K562 (cell line): ENCODE data around the gene MPI. TPM values are rescaled to one million over a fixed set of nuclear protein-coding genes. Genes with fewer than 3 reads are reported as not detected.

ENCODE experiments used
- BRCA1 ChIP-seq, 2 experiments: fragments of 450-650 bp in 1 of 2; sonication (generic) in 1 of 2; formaldehyde crosslinking in 1 of 2; IDR thresholded peaks; 2 replicates each; pipeline versions ENCODE4 v1.5.0 to v1.6.1; 2017 to 2020; ENCODE audit warnings: mild to moderate bottlenecking in 1 of 2, missing genetic modification reagents in 1 of 2
- FIP1L1 ChIP-seq: fragments of 200-400 bp; formaldehyde crosslinking; IDR thresholded peaks from 2 replicates; pipeline ENCODE4 v1.6.1; 2018; ENCODE audit warnings: mild to moderate bottlenecking, low read depth, low read length; ENCODE audit not compliant: poor library complexity, severe bottlenecking
- HNRNPLL ChIP-seq: fragments of 200-400 bp; formaldehyde crosslinking; IDR thresholded peaks from 2 replicates; pipeline ENCODE4 v1.6.1; 2017; ENCODE audit warnings: low read length, low read depth, mild to moderate bottlenecking; ENCODE audit not compliant: poor library complexity, severe bottlenecking
- SIN3B ChIP-seq: fragments of 450-650 bp; IDR thresholded peaks from 2 replicates; pipeline ENCODE4 v1.6.1; 2017; ENCODE audit warnings: low read depth, mild to moderate bottlenecking, moderate library complexity
- SIX5 ChIP-seq, 2 experiments: IDR thresholded peaks; 2 replicates each; pipeline ENCODE4 v1.6.1; 2011; ENCODE audit warnings: low read length in 2 of 2, borderline replicate concordance in 1 of 2, low read depth in 1 of 2, mild to moderate bottlenecking in 1 of 2, moderate library complexity in 1 of 2; ENCODE audit not compliant: insufficient read depth in 1 of 2
- STAG1 ChIP-seq: sonication (generic); formaldehyde crosslinking; IDR thresholded peaks from 2 replicates; pipeline ENCODE4 v1.5.0; 2020; ENCODE audit warnings: missing genetic modification reagents, borderline replicate concordance
- U2AF1 ChIP-seq: fragments of 200-400 bp; formaldehyde crosslinking; optimal IDR thresholded peaks from 2 replicates; pipeline ENCODE3; 2017; ENCODE audit warnings: mild to moderate bottlenecking, low read depth, low read length, moderate library complexity
- polyA plus RNA-seq, 8 experiments: library from polyadenylated mRNA; depleted of rRNA in 4 of 8; stranded (reverse) in 5 of 8; unstranded in 3 of 8; fragments of >200 nt; fragmentation: Nextera tagmentation in 2 of 8; fragmentation: Illumina TruSeq in 1 of 8; extraction: Ambion mirVana in 2 of 8; extraction: Trizol in 1 of 8; gene quantifications; 2 replicates each; pipeline versions ENCODE4 v1.2.1 to v1.2.3, GENCODE V29; 2011 to 2014; ENCODE audit warnings: inconsistent platforms in 1 of 8, missing spikeins in 1 of 8
- total RNA-seq, 7 experiments: library from RNA; depleted of rRNA in 6 of 7; stranded (reverse); fragments of >200 nt in 6 of 7; fragmentation: Illumina TruSeq in 2 of 7; extraction: Trizol in 2 of 7; gene quantifications; 2 replicates each; pipeline versions ENCODE4 v1.2.1 to v1.2.3, GENCODE V29; 2011 to 2021; ENCODE audit warnings: low replicate concordance in 1 of 7
- TF ChIP-seq, protein P1 (sequence below), 2 experiments: fragments of 450-650 bp; IDR thresholded peaks; 2 replicates each; pipeline ENCODE4 v1.6.1; 2018; ENCODE audit warnings: mild to moderate bottlenecking in 2 of 2, low read depth in 1 of 2; ENCODE audit not compliant: partially characterized antibody in 2 of 2
- TF ChIP-seq, protein P2 (sequence below), 2 experiments: fragments of 450-650 bp; conservative IDR thresholded peaks; 2 replicates each; pipeline ENCODE4 v1.6.1; 2017; ENCODE audit warnings: mild to moderate bottlenecking in 2 of 2, moderate library complexity in 2 of 2
- TF ChIP-seq, protein P3 (sequence below): fragments of 450-650 bp; IDR thresholded peaks from 2 replicates; pipeline ENCODE4 v1.6.1; 2016
- TF ChIP-seq, protein P4 (sequence below): IDR thresholded peaks from 3 replicates; pipeline ENCODE4 v1.6.1; 2011; ENCODE audit warnings: borderline replicate concordance, mild to moderate bottlenecking, moderate library complexity; ENCODE audit not compliant: insufficient read length; ENCODE audit errors: extremely low read depth

Gene MPI
- total and polyA plus RNA-seq, 9 of the 15 experiments (the other 6 are each of a cell fraction or from before 2014, with no cell fraction given), result 30.7 to 105 (median 40.5) TPM

DNA sequence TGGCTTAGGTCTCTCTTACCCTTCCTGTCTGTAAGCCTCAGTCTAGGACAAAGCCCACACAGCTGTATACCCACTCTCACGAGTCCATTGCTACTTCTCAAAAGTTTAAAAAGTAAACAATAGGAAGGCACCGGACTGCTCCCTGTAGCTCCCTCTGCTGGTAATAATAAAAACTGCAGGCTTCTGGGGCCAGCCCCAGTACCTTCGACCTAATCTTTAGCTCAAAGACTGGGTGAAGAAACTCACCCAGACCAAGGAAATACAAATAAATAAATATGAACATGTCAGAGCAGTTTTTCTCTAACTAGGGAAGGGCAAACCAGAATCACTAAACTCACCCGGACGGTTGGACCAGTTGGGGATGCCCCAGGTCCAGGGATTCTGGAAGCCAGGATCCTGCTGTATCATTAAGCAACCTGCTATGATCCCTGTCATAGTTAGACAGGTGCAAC is 11.8 kb downstream of the MPI start (continued):
- TF ChIP-seq, protein P1, sequence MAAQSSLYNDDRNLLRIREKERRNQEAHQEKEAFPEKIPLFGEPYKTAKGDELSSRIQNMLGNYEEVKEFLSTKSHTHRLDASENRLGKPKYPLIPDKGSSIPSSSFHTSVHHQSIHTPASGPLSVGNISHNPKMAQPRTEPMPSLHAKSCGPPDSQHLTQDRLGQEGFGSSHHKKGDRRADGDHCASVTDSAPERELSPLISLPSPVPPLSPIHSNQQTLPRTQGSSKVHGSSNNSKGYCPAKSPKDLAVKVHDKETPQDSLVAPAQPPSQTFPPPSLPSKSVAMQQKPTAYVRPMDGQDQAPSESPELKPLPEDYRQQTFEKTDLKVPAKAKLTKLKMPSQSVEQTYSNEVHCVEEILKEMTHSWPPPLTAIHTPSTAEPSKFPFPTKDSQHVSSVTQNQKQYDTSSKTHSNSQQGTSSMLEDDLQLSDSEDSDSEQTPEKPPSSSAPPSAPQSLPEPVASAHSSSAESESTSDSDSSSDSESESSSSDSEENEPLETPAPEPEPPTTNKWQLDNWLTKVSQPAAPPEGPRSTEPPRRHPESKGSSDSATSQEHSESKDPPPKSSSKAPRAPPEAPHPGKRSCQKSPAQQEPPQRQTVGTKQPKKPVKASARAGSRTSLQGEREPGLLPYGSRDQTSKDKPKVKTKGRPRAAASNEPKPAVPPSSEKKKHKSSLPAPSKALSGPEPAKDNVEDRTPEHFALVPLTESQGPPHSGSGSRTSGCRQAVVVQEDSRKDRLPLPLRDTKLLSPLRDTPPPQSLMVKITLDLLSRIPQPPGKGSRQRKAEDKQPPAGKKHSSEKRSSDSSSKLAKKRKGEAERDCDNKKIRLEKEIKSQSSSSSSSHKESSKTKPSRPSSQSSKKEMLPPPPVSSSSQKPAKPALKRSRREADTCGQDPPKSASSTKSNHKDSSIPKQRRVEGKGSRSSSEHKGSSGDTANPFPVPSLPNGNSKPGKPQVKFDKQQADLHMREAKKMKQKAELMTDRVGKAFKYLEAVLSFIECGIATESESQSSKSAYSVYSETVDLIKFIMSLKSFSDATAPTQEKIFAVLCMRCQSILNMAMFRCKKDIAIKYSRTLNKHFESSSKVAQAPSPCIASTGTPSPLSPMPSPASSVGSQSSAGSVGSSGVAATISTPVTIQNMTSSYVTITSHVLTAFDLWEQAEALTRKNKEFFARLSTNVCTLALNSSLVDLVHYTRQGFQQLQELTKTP (IDR thresholded peaks at IDR 0.05; ENCODE audit: low read depth in 1 of 2, partially characterized antibody in 2 of 2), result no peak
- TF ChIP-seq, protein P2, sequence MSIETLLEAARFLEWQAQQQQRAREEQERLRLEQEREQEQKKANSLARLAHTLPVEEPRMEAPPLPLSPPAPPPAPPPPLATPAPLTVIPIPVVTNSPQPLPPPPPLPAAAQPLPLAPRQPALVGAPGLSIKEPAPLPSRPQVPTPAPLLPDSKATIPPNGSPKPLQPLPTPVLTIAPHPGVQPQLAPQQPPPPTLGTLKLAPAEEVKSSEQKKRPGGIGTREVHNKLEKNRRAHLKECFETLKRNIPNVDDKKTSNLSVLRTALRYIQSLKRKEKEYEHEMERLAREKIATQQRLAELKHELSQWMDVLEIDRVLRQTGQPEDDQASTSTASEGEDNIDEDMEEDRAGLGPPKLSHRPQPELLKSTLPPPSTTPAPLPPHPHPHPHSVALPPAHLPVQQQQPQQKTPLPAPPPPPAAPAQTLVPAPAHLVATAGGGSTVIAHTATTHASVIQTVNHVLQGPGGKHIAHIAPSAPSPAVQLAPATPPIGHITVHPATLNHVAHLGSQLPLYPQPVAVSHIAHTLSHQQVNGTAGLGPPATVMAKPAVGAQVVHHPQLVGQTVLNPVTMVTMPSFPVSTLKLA (conservative IDR thresholded peaks at IDR 0.05), result peak; percentile 36 to 40; a peak in 2 of 4 replicates
- no peak for TF ChIP-seq U2AF1
- no peak for TF ChIP-seq BRCA1 (IDR thresholded peaks at IDR 0.05)
- no peak for TF ChIP-seq BRCA1 (CRISPR knock-in tag; IDR thresholded peaks at IDR 0.05)
- TF ChIP-seq, protein P3, sequence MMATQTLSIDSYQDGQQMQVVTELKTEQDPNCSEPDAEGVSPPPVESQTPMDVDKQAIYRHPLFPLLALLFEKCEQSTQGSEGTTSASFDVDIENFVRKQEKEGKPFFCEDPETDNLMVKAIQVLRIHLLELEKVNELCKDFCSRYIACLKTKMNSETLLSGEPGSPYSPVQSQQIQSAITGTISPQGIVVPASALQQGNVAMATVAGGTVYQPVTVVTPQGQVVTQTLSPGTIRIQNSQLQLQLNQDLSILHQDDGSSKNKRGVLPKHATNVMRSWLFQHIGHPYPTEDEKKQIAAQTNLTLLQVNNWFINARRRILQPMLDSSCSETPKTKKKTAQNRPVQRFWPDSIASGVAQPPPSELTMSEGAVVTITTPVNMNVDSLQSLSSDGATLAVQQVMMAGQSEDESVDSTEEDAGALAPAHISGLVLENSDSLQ, result no peak
- TF ChIP-seq FIP1L1, result no peak
- no peak for TF ChIP-seq SIX5 (IDR thresholded peaks at IDR 0.05; ENCODE audit: borderline replicate concordance in 1 of 2, insufficient read depth in 1 of 2, low read depth in 1 of 2, low read length in 2 of 2)
- no peak for TF ChIP-seq HNRNPLL
- TF ChIP-seq, protein P4, sequence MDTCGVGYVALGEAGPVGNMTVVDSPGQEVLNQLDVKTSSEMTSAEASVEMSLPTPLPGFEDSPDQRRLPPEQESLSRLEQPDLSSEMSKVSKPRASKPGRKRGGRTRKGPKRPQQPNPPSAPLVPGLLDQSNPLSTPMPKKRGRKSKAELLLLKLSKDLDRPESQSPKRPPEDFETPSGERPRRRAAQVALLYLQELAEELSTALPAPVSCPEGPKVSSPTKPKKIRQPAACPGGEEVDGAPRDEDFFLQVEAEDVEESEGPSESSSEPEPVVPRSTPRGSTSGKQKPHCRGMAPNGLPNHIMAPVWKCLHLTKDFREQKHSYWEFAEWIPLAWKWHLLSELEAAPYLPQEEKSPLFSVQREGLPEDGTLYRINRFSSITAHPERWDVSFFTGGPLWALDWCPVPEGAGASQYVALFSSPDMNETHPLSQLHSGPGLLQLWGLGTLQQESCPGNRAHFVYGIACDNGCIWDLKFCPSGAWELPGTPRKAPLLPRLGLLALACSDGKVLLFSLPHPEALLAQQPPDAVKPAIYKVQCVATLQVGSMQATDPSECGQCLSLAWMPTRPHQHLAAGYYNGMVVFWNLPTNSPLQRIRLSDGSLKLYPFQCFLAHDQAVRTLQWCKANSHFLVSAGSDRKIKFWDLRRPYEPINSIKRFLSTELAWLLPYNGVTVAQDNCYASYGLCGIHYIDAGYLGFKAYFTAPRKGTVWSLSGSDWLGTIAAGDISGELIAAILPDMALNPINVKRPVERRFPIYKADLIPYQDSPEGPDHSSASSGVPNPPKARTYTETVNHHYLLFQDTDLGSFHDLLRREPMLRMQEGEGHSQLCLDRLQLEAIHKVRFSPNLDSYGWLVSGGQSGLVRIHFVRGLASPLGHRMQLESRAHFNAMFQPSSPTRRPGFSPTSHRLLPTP, result no peak
- no peak for TF ChIP-seq SIN3B
- no peak for TF ChIP-seq STAG1 (CRISPR knock-in tag)
